Measurements from ENCODE around the gene ADAMTS20. TPM values are rescaled to one million over a fixed set of nuclear protein-coding genes. Genes with fewer than 3 reads are reported as not detected.

Gene ADAMTS20
- total RNA-seq, 1 experiment from 2014 or later, result 6.0 TPM

DNA sequence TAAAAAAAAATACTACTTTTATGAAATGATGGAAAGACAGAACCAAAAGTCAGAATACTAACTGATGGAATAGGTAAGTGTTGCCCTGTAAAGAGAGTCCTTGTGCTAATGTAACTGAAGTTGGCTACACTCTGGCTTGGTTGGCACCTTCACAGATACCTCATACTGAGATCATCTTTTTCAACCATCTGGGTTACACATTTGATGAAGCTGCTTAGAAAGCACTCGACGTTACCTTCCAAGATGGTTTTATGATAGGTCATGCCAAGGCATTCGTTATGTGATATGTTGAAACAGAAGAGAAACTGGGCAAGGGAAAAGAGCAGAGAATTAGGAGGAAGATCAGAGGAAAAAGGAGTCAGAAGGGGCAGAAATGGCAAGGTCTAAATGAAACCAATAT is 203.8 kb downstream of the ADAMTS20 start (continued):
- TF ChIP-seq, protein P1, sequence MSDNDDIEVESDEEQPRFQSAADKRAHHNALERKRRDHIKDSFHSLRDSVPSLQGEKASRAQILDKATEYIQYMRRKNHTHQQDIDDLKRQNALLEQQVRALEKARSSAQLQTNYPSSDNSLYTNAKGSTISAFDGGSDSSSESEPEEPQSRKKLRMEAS (CRISPR knock-in tag; IDR thresholded peaks at IDR 0.05), result no peak
- TF ChIP-seq, protein P2, sequence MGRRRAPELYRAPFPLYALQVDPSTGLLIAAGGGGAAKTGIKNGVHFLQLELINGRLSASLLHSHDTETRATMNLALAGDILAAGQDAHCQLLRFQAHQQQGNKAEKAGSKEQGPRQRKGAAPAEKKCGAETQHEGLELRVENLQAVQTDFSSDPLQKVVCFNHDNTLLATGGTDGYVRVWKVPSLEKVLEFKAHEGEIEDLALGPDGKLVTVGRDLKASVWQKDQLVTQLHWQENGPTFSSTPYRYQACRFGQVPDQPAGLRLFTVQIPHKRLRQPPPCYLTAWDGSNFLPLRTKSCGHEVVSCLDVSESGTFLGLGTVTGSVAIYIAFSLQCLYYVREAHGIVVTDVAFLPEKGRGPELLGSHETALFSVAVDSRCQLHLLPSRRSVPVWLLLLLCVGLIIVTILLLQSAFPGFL (CRISPR knock-in tag; IDR thresholded peaks at IDR 0.05; ENCODE audit: borderline replicate concordance), result no peak
- no peak for TF ChIP-seq PRRX2 (CRISPR knock-in tag; IDR thresholded peaks at IDR 0.05)

DNA sequence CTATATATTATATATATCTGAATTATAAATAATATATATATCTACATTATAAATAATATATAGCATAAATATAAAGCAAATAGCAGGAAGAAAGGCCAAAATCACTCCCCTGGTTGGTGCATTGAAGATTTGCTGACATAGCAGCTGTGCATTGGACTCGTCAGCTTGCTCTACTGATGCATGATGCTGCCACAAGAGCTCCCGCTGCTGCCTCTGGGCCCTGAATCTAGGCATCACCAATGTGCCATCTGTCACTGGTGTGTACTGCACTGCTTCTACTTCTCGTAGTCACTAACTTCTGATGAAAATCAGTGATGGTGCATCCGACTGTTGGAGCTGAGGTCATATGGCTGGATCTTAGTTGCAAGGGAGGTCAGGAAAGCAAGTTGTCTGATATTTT is 205.0 kb downstream of the ADAMTS20 start:
- no peaks in the 10 kb centered on the region for H3K4me1 Mint-ChIP-seq
- ChIA-PET POLR2A (no interaction called here), CTCF (interaction anchor here (0.6 kb wide), 1 partner anchor 327 kb away, joined by 3 read pairs; no protein-coding TSS in a partner anchor)
- H3K27ac Mint-ChIP-seq, result no peak overlapping the region
- H3K27me3 Mint-ChIP-seq (ENCODE audit: low read depth), result peaks cover 4% of the 10 kb centered on the region; the same call in 1 of the 2 replicates
- peaks cover 33% of the 10 kb centered on the region for H3K36me3 Mint-ChIP-seq
- TF ChIP-seq, protein P3, sequence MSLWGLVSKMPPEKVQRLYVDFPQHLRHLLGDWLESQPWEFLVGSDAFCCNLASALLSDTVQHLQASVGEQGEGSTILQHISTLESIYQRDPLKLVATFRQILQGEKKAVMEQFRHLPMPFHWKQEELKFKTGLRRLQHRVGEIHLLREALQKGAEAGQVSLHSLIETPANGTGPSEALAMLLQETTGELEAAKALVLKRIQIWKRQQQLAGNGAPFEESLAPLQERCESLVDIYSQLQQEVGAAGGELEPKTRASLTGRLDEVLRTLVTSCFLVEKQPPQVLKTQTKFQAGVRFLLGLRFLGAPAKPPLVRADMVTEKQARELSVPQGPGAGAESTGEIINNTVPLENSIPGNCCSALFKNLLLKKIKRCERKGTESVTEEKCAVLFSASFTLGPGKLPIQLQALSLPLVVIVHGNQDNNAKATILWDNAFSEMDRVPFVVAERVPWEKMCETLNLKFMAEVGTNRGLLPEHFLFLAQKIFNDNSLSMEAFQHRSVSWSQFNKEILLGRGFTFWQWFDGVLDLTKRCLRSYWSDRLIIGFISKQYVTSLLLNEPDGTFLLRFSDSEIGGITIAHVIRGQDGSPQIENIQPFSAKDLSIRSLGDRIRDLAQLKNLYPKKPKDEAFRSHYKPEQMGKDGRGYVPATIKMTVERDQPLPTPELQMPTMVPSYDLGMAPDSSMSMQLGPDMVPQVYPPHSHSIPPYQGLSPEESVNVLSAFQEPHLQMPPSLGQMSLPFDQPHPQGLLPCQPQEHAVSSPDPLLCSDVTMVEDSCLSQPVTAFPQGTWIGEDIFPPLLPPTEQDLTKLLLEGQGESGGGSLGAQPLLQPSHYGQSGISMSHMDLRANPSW (CRISPR knock-in tag; conservative IDR thresholded peaks at IDR 0.05; ENCODE audit: low read depth), result no peak
- TF ChIP-seq, protein P4, sequence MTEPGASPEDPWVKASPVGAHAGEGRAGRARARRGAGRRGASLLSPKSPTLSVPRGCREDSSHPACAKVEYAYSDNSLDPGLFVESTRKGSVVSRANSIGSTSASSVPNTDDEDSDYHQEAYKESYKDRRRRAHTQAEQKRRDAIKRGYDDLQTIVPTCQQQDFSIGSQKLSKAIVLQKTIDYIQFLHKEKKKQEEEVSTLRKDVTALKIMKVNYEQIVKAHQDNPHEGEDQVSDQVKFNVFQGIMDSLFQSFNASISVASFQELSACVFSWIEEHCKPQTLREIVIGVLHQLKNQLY (CRISPR knock-in tag; IDR thresholded peaks at IDR 0.05), result no peak
- no peak for TF ChIP-seq GRHL2 (CRISPR knock-in tag; IDR thresholded peaks at IDR 0.05; ENCODE audit: insufficient replicate concordance, severe bottlenecking)
- no peak for TF ChIP-seq FOXK1 (CRISPR knock-in tag; IDR thresholded peaks at IDR 0.05)
- TF ChIP-seq ETV6 (CRISPR knock-in tag; IDR thresholded peaks at IDR 0.05), result no peak
- TF ChIP-seq NR2C2 (CRISPR knock-in tag; IDR thresholded peaks at IDR 0.05), result no peak
- TF ChIP-seq ZBTB21 (CRISPR knock-in tag; IDR thresholded peaks at IDR 0.05; ENCODE audit: borderline replicate concordance), result no peak
- TF ChIP-seq, protein P2 (CRISPR knock-in tag; IDR thresholded peaks at IDR 0.05; ENCODE audit: borderline replicate concordance), result no peak
- no peak for TF ChIP-seq SMAD4 (CRISPR knock-in tag; IDR thresholded peaks at IDR 0.05)
- H3K4me3 Mint-ChIP-seq, result no peak overlapping the region
- no peak for ATAC-seq
- DNase-seq (ENCODE audit: low spot score), result no peak
- H3K9me3 Mint-ChIP-seq, result peaks cover 39% of the 10 kb centered on the region

DNA sequence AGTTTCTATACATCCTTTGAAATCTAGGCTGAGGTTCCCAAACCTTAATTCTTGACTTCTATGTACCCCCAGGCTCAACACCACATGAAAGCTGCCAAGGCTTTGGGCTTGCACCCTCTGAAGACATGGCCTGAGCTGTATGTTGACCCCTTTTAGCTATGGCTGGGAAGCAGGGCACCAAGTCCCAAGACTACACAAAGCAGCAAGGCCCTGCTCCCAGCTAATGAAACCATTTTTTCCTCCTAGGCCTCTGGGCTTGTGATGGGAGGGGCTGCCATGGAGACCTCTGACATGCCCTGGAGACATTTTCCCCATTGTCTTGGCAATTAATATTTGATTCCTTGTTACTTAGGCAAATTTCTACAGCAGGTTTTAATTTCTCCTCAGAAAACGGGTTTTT is 207.0 kb downstream of the ADAMTS20 start:
- CTCF ChIA-PET, result no interaction called here
- Mint-ChIP-seq H3K4me3 (no peak overlapping the region), H3K27me3 (ENCODE audit: low read depth) (peaks cover 4% of the 10 kb centered on the region), H3K4me1 (no peaks in the 10 kb centered on the region), H3K9me3 (peaks cover 39% of the 10 kb centered on the region), H3K27ac (no peak overlapping the region), H3K36me3 (peaks cover 33% of the 10 kb centered on the region)
- ATAC-seq, result no peak
- POLR2A ChIA-PET, result no interaction called here
- DNase-seq (ENCODE audit: low spot score), result no peak
- TF ChIP-seq SOX15 (CRISPR knock-in tag; IDR thresholded peaks at IDR 0.05), result no peak
- TF ChIP-seq HMGA2 (CRISPR knock-in tag; IDR thresholded peaks at IDR 0.05), result no peak
- TF ChIP-seq, protein P5, sequence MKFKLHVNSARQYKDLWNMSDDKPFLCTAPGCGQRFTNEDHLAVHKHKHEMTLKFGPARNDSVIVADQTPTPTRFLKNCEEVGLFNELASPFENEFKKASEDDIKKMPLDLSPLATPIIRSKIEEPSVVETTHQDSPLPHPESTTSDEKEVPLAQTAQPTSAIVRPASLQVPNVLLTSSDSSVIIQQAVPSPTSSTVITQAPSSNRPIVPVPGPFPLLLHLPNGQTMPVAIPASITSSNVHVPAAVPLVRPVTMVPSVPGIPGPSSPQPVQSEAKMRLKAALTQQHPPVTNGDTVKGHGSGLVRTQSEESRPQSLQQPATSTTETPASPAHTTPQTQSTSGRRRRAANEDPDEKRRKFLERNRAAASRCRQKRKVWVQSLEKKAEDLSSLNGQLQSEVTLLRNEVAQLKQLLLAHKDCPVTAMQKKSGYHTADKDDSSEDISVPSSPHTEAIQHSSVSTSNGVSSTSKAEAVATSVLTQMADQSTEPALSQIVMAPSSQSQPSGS (CRISPR knock-in tag; IDR thresholded peaks at IDR 0.05; ENCODE audit: borderline replicate concordance, low read depth), result no peak
- TF ChIP-seq, protein P6, sequence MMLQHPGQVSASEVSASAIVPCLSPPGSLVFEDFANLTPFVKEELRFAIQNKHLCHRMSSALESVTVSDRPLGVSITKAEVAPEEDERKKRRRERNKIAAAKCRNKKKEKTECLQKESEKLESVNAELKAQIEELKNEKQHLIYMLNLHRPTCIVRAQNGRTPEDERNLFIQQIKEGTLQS (CRISPR knock-in tag; conservative IDR thresholded peaks at IDR 0.05), result no peak
- TF ChIP-seq, protein P7, sequence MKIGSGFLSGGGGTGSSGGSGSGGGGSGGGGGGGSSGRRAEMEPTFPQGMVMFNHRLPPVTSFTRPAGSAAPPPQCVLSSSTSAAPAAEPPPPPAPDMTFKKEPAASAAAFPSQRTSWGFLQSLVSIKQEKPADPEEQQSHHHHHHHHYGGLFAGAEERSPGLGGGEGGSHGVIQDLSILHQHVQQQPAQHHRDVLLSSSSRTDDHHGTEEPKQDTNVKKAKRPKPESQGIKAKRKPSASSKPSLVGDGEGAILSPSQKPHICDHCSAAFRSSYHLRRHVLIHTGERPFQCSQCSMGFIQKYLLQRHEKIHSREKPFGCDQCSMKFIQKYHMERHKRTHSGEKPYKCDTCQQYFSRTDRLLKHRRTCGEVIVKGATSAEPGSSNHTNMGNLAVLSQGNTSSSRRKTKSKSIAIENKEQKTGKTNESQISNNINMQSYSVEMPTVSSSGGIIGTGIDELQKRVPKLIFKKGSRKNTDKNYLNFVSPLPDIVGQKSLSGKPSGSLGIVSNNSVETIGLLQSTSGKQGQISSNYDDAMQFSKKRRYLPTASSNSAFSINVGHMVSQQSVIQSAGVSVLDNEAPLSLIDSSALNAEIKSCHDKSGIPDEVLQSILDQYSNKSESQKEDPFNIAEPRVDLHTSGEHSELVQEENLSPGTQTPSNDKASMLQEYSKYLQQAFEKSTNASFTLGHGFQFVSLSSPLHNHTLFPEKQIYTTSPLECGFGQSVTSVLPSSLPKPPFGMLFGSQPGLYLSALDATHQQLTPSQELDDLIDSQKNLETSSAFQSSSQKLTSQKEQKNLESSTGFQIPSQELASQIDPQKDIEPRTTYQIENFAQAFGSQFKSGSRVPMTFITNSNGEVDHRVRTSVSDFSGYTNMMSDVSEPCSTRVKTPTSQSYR (CRISPR knock-in tag; IDR thresholded peaks at IDR 0.05), result no peak
- TF ChIP-seq SMAD3 (CRISPR knock-in tag; IDR thresholded peaks at IDR 0.05; ENCODE audit: borderline replicate concordance), result no peak
- TF ChIP-seq, protein P8, sequence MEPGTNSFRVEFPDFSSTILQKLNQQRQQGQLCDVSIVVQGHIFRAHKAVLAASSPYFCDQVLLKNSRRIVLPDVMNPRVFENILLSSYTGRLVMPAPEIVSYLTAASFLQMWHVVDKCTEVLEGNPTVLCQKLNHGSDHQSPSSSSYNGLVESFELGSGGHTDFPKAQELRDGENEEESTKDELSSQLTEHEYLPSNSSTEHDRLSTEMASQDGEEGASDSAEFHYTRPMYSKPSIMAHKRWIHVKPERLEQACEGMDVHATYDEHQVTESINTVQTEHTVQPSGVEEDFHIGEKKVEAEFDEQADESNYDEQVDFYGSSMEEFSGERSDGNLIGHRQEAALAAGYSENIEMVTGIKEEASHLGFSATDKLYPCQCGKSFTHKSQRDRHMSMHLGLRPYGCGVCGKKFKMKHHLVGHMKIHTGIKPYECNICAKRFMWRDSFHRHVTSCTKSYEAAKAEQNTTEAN (CRISPR knock-in tag; IDR thresholded peaks at IDR 0.05), result no peak

All from WTC11 (cell line).